Mesothelial cell of epicardium (in vitro differentiated cells): ENCODE results near the gene TIMM23B. TPM values are rescaled to one million over a fixed set of nuclear protein-coding genes. Genes with fewer than 3 reads are reported as not detected.
"Not testable (repeated sequence)": the region's sequence is repeated elsewhere in the genome, so short reads cannot be mapped to it uniquely, and the experiment has no call there.

Source experiments
- DNase-seq, 2 experiments: peaks; one replicate each; pipeline ENCODE4 v3.0.0; 2021; ENCODE audit warnings: low spot score in 2 of 2; ENCODE audit not compliant: unreplicated experiment in 2 of 2
- H3K27ac Mint-ChIP-seq: 2 replicates; pipeline ENCODE4 v1.8.0; 2021; ENCODE audit warnings: mixed read lengths
- H3K27me3 Mint-ChIP-seq: 2 replicates; pipeline ENCODE4 v1.8.0; 2021; ENCODE audit warnings: low read depth, mixed read lengths
- H3K36me3 Mint-ChIP-seq: 2 replicates; pipeline ENCODE4 v1.8.0; 2021; ENCODE audit warnings: mixed read lengths
- H3K4me1 Mint-ChIP-seq: 2 replicates; pipeline ENCODE4 v1.8.0; 2021; ENCODE audit warnings: mixed read lengths
- H3K4me3 Mint-ChIP-seq: 2 replicates; pipeline ENCODE4 v1.8.0; 2021; ENCODE audit warnings: mild to moderate bottlenecking, moderate library complexity, mixed read lengths
- H3K9me3 Mint-ChIP-seq: 2 replicates; pipeline ENCODE4 v1.8.0; 2021; ENCODE audit warnings: mixed read lengths
- total RNA-seq: library from RNA; stranded (reverse); gene quantifications from 3 replicates; pipeline ENCODE4 v1.2.1, GENCODE V29; 2021

TIMM23B gene
- 31.0 to 34.4 TPM (median 32.3 TPM) in 3 replicates for total RNA-seq

GRCh38 chr10:49941447-49942338, at the start of gene TIMM23B, which contains the start of gene PARG:
TIMM23B (plus strand) TSS chr10:49942053; CDS start chr10:49942195, 142 bp downstream.
PARG (minus strand) TSS chr10:49942027; CDS start chr10:49941725, 302 bp downstream.
- H3K27me3 Mint-ChIP-seq, H3K9me3 Mint-ChIP-seq, H3K36me3 Mint-ChIP-seq: not testable (repeated sequence)
- peak within 1 kb of the TSS; percentile 99 for H3K4me3 Mint-ChIP-seq
- H3K4me1 Mint-ChIP-seq = peaks cover 28% of the 10 kb centered on the region
- H3K27ac Mint-ChIP-seq = peak within 1 kb of the TSS; percentile 98
- peak; percentile 49 to 82 for DNase-seq

- H3K27me3 Mint-ChIP-seq, H3K4me3 Mint-ChIP-seq, H3K27ac Mint-ChIP-seq, DNase-seq, H3K4me1 Mint-ChIP-seq, H3K9me3 Mint-ChIP-seq: not testable (repeated sequence)
- H3K36me3 Mint-ChIP-seq = peaks cover 15% of the 10 kb centered on the region
Measured at GRCh38 chr10:49899999-49900398, 41.9 kb upstream of the TIMM23B start.

- H3K27ac Mint-ChIP-seq, H3K4me3 Mint-ChIP-seq, H3K27me3 Mint-ChIP-seq, H3K4me1 Mint-ChIP-seq, DNase-seq, H3K9me3 Mint-ChIP-seq: not testable (repeated sequence)
- H3K36me3 Mint-ChIP-seq = peaks cover 13% of the 10 kb centered on the region
Measured at GRCh38 chr10:49900406-49900805, 41.4 kb upstream of the TIMM23B start.

GRCh38 chr10:49903829-49904228, 38.0 kb upstream of the TIMM23B start:
- not testable (repeated sequence) for H3K27me3 Mint-ChIP-seq, DNase-seq, H3K27ac Mint-ChIP-seq, H3K9me3 Mint-ChIP-seq, H3K4me1 Mint-ChIP-seq, H3K36me3 Mint-ChIP-seq, H3K4me3 Mint-ChIP-seq

- not testable (repeated sequence) for H3K4me1 Mint-ChIP-seq, H3K27ac Mint-ChIP-seq
Measured at GRCh38 chr10:49908290-49909080, 33.4 kb upstream of the TIMM23B start.

GRCh38 chr10:49910295-49910694, 31.6 kb upstream of the TIMM23B start:
- H3K4me3 Mint-ChIP-seq, H3K9me3 Mint-ChIP-seq, H3K4me1 Mint-ChIP-seq, H3K27me3 Mint-ChIP-seq, H3K36me3 Mint-ChIP-seq, H3K27ac Mint-ChIP-seq, DNase-seq: not testable (repeated sequence)

More at GRCh38 chr10:49908290-49909080, 33.4 kb upstream of the TIMM23B start:
- not testable (repeated sequence) for H3K27me3 Mint-ChIP-seq, DNase-seq, H3K36me3 Mint-ChIP-seq, H3K9me3 Mint-ChIP-seq, H3K4me3 Mint-ChIP-seq

GRCh38 chr10:49916451-49916850, 25.4 kb upstream of the TIMM23B start:
- H3K4me1 Mint-ChIP-seq, H3K27me3 Mint-ChIP-seq, H3K9me3 Mint-ChIP-seq, H3K27ac Mint-ChIP-seq, H3K4me3 Mint-ChIP-seq, H3K36me3 Mint-ChIP-seq, DNase-seq: not testable (repeated sequence)

GRCh38 chr10:49917927-49918326, 23.9 kb upstream of the TIMM23B start:
- not testable (repeated sequence) for DNase-seq, H3K27ac Mint-ChIP-seq, H3K36me3 Mint-ChIP-seq, H3K27me3 Mint-ChIP-seq, H3K9me3 Mint-ChIP-seq, H3K4me1 Mint-ChIP-seq, H3K4me3 Mint-ChIP-seq

GRCh38 chr10:49922041-49922440, 19.8 kb upstream of the TIMM23B start:
- not testable (repeated sequence) for H3K27me3 Mint-ChIP-seq, H3K9me3 Mint-ChIP-seq, DNase-seq, H3K4me1 Mint-ChIP-seq, H3K4me3 Mint-ChIP-seq, H3K27ac Mint-ChIP-seq, H3K36me3 Mint-ChIP-seq

- H3K9me3 Mint-ChIP-seq, DNase-seq, H3K27me3 Mint-ChIP-seq, H3K27ac Mint-ChIP-seq, H3K4me3 Mint-ChIP-seq, H3K4me1 Mint-ChIP-seq, H3K36me3 Mint-ChIP-seq: not testable (repeated sequence)
Measured at GRCh38 chr10:49923572-49923971, 18.3 kb upstream of the TIMM23B start.

GRCh38 chr10:49931276-49931675, 10.6 kb upstream of the TIMM23B start:
- DNase-seq, H3K36me3 Mint-ChIP-seq, H3K4me1 Mint-ChIP-seq, H3K27ac Mint-ChIP-seq, H3K9me3 Mint-ChIP-seq, H3K27me3 Mint-ChIP-seq, H3K4me3 Mint-ChIP-seq: not testable (repeated sequence)

GRCh38 chr10:49931959-49932728, 9.7 kb upstream of the TIMM23B start:
- not testable (repeated sequence) for H3K36me3 Mint-ChIP-seq, H3K27me3 Mint-ChIP-seq, DNase-seq, H3K4me1 Mint-ChIP-seq, H3K9me3 Mint-ChIP-seq, H3K4me3 Mint-ChIP-seq, H3K27ac Mint-ChIP-seq

GRCh38 chr10:49942339-49942705, 469 bp downstream of the TIMM23B start:
- H3K27ac Mint-ChIP-seq = peak overlapping the region; percentile 98
- not testable (repeated sequence) for H3K9me3 Mint-ChIP-seq, H3K27me3 Mint-ChIP-seq, H3K36me3 Mint-ChIP-seq, DNase-seq
- peaks cover 28% of the 10 kb centered on the region for H3K4me1 Mint-ChIP-seq
- H3K4me3 Mint-ChIP-seq = peak overlapping the region; percentile 99
